Measurements from ENCODE around the gene DHX35. TPM values are rescaled to one million over a fixed set of nuclear protein-coding genes. Genes with fewer than 3 reads are reported as not detected.

DHX35 gene
- total RNA-seq, 4 donors from 2014 or later, result 16.1 to 17.9 (median 16.4) TPM

DNA sequence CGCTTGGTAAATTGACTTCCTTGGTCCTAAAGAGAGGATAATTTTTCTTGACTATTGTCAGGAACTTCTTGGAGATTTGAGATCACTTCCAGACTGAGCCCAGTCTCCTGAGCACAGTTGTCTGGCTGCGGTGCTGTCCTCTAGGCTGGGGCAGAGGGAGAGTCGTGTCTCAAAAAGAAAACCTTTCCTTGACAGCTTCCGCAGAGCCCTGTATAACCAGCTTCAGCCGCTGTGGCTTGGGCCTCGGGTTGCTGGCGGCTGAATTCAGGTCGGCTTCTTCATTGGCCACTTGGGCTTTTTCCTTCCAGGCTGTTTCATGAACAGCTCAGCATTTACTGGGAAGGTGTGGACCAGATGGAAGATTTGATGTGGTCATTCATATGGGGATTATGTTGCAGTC is 75.9 kb downstream of the DHX35 start:
- no peaks in the 10 kb centered on the region for H3K9me3 ChIP-seq
- no peak overlapping the region for H3K4me3 ChIP-seq (replicated peaks in 1 of 3)
- TF ChIP-seq POLR2A (IDR thresholded peaks at IDR 0.05), result no peak
- TF ChIP-seq, protein P1, sequence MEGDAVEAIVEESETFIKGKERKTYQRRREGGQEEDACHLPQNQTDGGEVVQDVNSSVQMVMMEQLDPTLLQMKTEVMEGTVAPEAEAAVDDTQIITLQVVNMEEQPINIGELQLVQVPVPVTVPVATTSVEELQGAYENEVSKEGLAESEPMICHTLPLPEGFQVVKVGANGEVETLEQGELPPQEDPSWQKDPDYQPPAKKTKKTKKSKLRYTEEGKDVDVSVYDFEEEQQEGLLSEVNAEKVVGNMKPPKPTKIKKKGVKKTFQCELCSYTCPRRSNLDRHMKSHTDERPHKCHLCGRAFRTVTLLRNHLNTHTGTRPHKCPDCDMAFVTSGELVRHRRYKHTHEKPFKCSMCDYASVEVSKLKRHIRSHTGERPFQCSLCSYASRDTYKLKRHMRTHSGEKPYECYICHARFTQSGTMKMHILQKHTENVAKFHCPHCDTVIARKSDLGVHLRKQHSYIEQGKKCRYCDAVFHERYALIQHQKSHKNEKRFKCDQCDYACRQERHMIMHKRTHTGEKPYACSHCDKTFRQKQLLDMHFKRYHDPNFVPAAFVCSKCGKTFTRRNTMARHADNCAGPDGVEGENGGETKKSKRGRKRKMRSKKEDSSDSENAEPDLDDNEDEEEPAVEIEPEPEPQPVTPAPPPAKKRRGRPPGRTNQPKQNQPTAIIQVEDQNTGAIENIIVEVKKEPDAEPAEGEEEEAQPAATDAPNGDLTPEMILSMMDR (IDR thresholded peaks at IDR 0.05), result no peak
- H3K27ac ChIP-seq, result no peak overlapping the region
- H3K27me3 ChIP-seq, result no peaks in the 10 kb centered on the region
- no peaks in the 10 kb centered on the region for H3K4me1 ChIP-seq
- DNase-seq, result no peak
- 94 to 96% methylated on average over 8 of the region's 8 CpGs for WGBS, 2 donors
- intact Hi-C loops (cut with DNase I), result no loop called here
- H3K36me3 ChIP-seq, result peaks cover 29 to 50% of the 10 kb centered on the region in 2 donors

DNA sequence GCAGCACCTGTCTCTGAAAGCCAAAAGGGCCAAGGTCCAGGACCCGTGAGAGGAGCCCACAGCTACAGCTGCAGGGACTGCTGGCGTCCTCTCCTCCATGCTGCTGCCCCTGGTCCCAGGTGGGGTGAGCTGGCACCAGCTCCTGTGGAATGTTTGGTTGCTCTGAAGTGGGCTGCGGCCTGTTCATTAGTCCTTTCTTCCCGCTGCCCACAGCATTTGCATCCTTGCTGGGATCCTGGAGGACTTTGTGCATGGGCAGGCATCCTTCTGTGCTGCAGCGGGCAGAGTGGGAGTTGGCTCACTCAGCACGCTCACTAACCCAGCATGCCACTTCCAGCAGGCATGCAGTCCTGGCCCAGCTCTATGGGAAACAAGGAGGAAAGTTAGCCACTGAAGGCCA is 76.4 kb downstream of the DHX35 start:
- H3K27ac ChIP-seq, result no peak overlapping the region
- no peak for TF ChIP-seq POLR2A (IDR thresholded peaks at IDR 0.05)
- H3K36me3 ChIP-seq, result peaks cover 29 to 50% of the 10 kb centered on the region in 2 donors
- DNase-seq, result no peak
- no peak overlapping the region for H3K4me3 ChIP-seq (replicated peaks in 1 of 3)
- H3K9me3 ChIP-seq, result no peaks in the 10 kb centered on the region
- H3K27me3 ChIP-seq, result no peaks in the 10 kb centered on the region
- intact Hi-C loops (cut with DNase I), result no loop called here
- no peaks in the 10 kb centered on the region for H3K4me1 ChIP-seq
- 94% methylated on average over 5 to 6 of the region's 6 CpGs for WGBS, 2 donors

DNA sequence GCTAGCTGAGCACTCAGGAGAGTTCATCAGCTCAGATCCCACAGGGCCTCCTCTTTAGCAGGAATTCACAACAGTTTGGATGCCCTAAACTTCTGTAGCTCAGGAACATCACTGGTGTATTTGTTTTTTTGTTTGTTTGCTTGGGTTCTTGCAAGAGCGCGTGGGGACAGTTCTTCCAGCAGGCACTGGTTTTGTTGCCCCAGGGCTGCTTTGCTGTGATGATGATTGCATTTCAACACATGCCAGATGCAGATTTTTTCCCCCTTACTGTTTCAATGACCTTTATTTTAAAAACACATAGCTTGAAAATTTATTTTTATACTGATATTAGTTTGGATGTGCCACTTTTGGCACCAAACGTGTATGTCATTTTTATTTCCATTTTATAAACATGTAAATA is 77.1 kb downstream of the DHX35 start:
- H3K27ac ChIP-seq, result no peak overlapping the region
- no peaks in the 10 kb centered on the region for H3K4me1 ChIP-seq
- H3K36me3 ChIP-seq, result peaks cover 25 to 44% of the 10 kb centered on the region in 2 donors
- no peaks in the 10 kb centered on the region for H3K27me3 ChIP-seq
- intact Hi-C loops (cut with DNase I), result no loop called here
- no peak overlapping the region for H3K4me3 ChIP-seq (replicated peaks in 1 of 3)
- WGBS, 2 donors, result 97 to 98% methylated on average over 3 of the region's 3 CpGs
- no peak for DNase-seq
- TF ChIP-seq, protein P1 (IDR thresholded peaks at IDR 0.05), result no peak
- no peak for TF ChIP-seq POLR2A (IDR thresholded peaks at IDR 0.05)
- no peaks in the 10 kb centered on the region for H3K9me3 ChIP-seq

DNA sequence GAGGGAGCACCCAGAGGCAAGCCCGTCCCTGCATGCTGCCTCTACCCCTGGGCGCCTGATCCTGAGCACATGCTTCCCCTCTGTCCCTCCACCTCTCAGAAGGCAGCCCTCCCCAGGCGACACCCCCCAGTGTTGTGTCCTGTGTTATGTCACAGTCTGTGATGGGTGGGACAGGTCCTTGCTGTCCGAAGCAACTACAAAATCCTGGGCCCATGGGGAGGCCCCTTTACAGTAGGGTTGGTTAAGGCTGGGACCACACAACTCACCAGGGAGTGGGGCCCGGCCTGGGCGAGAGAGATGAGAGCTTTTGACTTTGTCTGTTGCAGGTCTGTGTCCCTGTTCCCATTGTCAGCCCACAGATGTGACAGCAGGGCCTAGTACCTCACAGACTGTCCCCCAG is 78.0 kb downstream of the DHX35 start:
- no peak for TF ChIP-seq POLR2A (IDR thresholded peaks at IDR 0.05)
- TF ChIP-seq, protein P1 (IDR thresholded peaks at IDR 0.05), result no peak
- 94 to 100% methylated on average over 4 of the region's 6 CpGs for WGBS, 2 donors
- intact Hi-C loops (cut with DNase I), result no loop called here
- no peaks in the 10 kb centered on the region for H3K27me3 ChIP-seq
- no peaks in the 10 kb centered on the region for H3K9me3 ChIP-seq
- H3K36me3 ChIP-seq, result peaks cover 20 to 43% of the 10 kb centered on the region in 2 donors
- no peak overlapping the region for H3K4me3 ChIP-seq (replicated peaks in 1 of 3)
- H3K4me1 ChIP-seq, result no peaks in the 10 kb centered on the region
- no peak overlapping the region for H3K27ac ChIP-seq
- no peak for DNase-seq

DNA sequence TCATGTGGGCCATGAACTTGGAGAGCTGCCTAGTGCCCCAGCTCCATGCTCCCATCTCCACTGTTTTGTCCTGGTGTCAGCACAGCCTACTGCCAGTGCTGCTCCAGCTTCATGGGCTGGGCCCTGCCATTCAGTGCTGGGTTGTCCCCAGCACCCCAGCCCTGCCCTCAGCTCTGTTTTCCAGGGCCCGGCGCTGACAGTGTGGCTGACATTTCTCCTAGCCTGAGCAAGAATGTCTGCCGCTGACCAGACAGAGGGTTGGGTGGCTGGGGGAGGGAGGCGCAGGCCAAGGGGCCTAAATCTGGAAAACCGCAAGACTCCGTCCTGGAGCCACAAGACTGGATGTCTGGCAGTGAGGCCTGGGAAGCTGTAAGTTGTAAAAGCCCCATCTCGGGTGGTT is 78.9 kb downstream of the DHX35 start:
- no peak for DNase-seq
- no peaks in the 10 kb centered on the region for H3K4me1 ChIP-seq
- whole genome bisulfite sequencing, 2 donors, result 92 to 100% methylated on average over 7 of the region's 7 CpGs
- no peaks in the 10 kb centered on the region for H3K9me3 ChIP-seq
- no peaks in the 10 kb centered on the region for H3K27me3 ChIP-seq
- H3K4me3 ChIP-seq (replicated peaks in 1 of 3), result no peak overlapping the region
- TF ChIP-seq, protein P1 (IDR thresholded peaks at IDR 0.05), result no peak
- peaks cover 10 to 35% of the 10 kb centered on the region in 2 donors for H3K36me3 ChIP-seq
- intact Hi-C loops (cut with DNase I), result no loop called here
- no peak overlapping the region for H3K27ac ChIP-seq
